ENCODE results near the gene SYT1.

Gene SYT1

GRCh38 chr12:79366374-79366773 is 501.8 kb downstream of the SYT1 start:
- DNase-seq = no peak

DNA sequence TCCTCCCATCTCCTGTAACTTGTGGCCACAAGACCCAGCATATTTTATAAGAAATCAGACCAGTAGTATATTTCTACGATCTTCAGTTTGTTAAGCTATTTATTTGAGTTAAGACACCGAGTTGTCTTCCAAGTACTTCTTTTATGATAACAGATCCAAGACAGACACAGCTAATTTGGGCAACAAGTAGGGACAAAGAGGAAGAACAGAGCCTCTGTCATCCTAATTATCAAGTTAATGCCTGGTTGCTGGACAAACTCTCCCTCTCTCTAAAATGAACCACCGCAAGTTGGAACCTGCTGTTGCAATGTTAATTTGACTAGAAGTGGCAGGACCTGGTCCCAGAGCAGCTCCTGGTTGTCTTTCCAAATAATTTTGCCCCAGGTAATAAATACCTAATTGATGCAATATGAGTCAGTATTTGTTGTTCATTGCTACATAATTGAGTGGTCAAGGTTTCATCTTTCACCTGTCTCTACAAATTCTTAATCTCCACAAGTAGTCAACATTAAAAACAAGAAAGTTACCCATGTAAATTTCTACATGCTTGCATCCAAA is 502.5 kb downstream of the SYT1 start:
- no peak for DNase-seq

DNA sequence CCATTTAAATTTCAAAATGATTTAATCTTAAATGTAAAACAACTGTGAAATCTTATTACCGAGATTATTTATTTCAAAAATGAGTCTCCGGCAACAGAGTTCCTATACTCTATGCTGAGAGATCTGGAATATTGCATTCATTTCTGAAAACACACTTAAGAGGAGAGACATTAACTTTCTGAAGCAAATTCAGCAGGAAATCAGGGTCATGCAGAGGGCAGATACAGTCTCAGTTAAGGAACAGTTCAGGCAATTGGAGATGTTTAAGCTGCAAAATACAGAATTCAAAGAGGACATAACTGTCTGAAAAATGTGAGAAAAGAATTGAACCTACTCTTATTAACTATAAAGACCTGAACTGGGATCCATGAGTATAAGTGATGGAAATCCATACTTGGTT is 505.4 kb downstream of the SYT1 start:
- DNase-seq = no peak

DNA sequence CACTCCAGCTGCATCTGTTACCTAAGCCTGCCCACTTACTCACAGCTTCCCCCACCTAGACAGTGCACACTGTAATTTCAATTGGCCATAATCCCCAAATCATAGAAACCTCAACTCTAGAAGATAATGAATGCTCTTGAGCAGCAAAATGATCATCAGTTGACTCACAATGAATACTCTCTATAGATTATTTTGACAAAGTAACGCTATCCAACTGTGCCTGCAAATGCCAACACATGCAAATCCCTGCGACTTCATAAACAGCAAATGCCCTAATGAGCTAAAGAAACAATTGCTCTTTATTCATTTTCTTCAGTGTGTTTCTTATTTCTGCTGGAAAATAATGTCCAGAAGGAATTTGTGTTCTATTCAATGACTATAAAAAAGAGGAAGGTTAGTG is 506.7 kb downstream of the SYT1 start:
- DNase-seq = no peak

GRCh38 chr12:79373896-79374499 is 509.4 kb downstream of the SYT1 start:
- no peak for DNase-seq

GRCh38 chr12:79374545-79374944 is 510.0 kb downstream of the SYT1 start:
- DNase-seq = no peak

DNA sequence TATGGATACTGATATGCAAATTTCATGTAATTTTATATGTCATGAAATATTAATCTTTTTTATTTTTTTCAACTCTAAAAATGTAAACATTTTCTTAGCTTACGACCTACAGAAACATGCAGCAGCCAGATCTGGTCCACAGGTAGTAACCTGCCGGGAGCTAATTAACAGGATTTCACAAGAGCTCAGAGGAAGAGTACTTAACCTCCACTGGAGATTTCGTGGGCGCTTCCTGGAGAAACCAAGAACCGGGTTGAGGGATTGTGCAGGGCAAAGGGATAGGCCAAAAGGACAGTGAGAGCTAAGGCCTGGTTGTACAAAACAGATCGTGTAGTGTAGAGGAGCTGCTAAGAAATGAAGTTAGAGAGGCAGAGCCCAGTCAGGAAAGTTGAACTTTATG is 510.5 kb downstream of the SYT1 start:
- DNase-seq = no peak

DNA sequence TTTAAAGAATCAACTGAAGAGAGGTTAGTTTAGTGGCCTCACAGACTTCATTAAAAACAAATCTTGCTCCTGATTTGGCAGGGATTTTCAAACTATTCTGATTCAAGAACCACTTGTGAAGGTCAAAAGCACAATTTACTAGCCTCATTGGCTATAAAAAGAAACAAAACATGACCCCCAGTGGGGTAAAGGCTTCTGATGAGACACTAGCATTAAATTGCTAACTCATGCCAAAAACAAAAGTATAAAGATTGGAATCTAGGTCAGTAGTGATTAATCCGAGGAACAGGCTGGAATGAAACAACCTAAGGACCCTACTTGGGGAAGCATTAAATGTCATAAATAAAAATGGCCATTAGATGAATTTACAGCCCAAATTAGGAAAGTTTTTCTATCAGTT is 513.9 kb downstream of the SYT1 start:
- no peak for DNase-seq

DNA sequence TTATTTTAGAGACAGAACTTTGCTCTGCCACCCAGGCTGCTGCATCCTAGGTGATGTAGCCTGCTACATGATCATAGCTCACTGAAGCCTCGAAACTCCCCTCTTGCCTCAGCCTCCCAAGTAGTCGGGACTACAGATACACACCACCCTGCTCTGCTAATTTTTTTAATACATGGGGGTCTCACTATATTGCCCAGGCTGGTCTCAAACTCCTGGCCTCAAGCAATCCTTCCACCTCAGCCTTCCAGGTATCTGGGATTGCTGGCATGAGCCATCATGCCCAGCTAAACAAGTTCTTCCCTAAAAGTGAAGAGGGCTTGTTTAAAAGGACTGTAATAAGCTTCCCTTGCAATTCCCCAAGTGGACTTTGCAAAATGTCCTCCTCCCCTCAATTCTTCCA is 515.8 kb downstream of the SYT1 start:
- no peak for DNase-seq

DNA sequence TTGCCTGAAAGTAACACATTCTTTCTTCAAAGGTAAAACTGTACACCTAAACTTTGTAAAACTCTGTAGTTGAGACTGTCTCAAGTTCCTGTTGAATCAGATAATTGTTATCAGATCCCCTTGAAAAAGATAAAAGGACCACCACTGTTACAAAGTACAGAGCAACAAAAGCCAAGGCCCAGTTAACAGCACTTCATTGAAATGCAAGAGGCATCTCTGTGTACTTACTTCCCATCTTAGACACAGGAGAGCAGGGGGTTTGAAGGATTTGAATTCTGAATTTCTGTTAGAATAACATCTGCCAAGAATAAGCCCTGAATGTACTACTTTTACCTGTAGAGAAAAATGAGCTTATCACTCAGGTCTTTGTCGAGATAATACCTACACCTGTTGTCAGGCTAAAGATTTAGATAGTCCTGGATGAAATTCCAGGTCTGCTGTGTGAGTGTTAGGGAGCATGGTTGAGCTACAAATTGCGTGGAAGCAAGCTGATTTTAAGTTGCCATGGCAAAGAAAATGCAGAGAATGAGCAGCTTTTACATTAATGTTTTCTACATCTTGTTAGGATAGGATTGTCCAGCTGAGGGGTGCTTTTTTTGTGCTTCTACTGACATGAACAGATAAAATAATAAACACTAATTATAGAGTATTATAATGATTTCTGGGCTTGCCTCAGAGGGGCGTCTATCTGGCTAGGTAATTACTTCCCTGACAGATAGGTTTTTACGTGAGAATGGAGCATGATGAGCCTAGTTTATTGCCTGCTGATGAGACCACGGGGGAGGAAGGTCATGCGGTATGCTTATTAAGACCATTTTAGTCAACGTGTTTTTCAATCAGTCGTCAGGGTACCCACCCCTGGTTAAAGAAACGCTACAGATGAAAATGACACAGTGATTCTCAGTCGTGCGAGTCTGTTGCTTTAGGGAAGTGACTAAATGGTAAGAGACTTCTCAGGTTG is 517.0 kb downstream of the SYT1 start:
- DNase-seq = no peak

GRCh38 chr12:79384551-79384950 is 520.0 kb downstream of the SYT1 start:
- DNase-seq = no peak

DNA sequence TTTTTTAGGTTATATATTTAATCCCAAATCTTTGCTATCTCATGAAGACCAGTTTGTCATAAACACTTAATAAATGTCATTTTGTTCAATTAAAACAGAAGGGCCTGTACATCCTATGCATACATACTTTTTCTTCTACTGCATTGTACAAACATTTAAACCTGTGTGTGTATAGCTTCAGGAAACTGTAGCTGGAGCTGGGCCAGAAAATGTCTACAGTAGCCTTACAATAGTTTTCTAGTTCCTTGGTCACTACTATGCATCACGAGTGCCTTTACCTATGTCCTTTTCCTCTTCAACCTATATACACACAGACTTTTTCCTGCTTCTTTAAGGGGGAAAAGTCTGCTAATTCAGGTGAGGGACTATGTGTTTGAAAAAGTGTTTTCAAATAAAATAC is 523.4 kb downstream of the SYT1 start:
- DNase-seq = no peak

DNA sequence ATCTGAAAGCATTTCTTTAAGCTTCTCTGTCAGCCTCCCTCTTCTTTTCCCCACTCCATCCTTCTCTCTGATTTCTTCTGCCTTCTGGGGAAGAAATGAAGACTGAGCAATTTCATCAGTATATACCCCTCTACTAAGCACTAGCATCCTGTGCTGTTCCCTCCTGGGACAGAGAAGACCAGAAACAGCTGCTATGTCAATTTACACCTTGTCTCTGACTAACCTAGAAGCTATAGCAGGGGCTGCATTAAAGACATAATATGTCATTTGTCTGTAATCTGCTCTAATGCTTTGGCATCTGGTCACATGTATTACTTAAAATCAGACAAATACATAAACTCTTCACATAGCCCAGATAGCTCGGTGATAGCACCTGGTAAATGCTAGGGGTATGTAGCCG is 529.3 kb downstream of the SYT1 start:
- no peak for DNase-seq

DNA sequence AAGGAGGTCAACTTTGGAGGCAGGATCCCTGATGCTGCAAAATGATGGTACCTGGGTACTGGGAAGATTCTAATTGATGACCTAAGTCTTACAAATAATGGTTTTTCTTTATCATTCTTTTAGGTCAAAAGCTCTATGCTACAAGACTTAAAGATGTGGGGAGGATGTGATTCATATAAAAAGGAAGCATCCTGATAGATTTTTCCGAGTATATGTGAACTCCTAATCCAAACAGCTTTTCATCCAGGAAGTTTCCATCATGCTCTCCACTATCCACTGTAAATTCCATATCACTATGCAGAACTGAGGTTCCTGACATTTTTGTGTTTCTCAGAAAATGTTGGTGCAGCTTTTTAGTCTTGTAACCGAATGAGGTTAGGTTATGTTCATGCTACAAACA is 533.0 kb downstream of the SYT1 start:
- DNase-seq = no peak

DNA sequence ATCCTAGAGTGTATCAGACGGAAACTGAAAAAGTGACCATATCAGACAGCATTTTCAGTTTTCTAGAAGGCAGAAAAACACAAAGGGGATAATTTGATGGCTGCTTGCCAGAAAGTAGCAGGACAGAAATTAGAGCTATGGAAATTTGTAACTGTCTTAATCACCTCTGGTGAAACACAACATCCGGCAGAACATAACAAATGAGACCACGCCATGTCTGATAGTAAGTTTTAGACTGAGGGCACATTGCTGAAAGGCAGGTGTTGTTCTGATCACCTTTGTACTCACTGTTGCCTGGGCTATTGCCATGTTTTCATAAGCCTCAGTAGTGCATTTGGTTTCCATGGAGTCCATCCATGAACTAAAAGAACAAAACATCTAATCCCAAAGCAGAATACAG is 535.9 kb downstream of the SYT1 start:
- DNase-seq = no peak

- DNase-seq = no peak
These were observed 538.0 kb downstream of the SYT1 start for GRCh38 chr12:79402606-79403005.

GRCh38 chr12:79406993-79407392 is 542.4 kb downstream of the SYT1 start:
- no peak for DNase-seq

DNA sequence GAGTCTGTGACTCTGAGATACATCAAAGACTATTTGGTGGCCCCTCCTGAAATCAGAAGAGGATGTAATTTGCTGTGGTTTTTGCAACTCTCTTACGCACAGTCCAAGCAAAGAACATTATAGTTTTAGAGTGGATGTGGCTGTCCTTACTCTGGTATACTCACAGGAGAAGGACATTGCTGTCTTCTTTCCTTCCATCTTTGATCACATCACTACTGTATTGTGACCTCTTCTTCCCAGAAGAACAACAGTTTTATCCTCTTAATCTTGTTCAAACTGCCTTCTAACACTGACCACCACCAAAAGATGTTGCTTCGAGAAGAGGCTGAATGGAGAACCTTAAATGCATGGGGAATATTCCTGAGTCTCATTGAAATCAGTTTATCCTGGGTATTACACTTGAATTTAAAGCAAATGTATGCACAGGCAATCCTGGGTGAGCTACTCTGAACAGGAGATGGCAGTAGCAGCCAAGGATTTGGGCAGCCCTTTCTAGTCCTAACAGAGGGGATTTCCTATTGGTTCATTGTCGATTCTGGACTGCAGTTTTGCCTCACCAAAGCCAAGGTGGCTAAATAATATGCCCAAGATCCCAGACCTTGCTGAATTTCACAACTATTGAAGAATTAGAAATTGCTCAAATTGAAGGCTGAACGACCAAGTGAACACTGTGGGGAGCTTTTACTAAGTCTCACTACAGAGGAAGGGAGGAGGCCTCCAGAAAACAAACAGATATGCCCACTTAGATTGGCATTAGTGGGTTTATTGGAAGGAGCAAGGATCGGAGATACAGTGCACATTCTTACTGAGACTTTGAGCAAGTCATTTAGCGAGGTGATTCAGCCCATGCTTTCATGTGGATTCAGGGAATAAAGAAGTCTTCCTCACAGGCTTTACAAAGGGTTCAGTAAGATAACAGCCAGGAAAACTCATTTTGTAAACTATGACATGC is 543.4 kb downstream of the SYT1 start:
- DNase-seq = peak; percentile 86

DNA sequence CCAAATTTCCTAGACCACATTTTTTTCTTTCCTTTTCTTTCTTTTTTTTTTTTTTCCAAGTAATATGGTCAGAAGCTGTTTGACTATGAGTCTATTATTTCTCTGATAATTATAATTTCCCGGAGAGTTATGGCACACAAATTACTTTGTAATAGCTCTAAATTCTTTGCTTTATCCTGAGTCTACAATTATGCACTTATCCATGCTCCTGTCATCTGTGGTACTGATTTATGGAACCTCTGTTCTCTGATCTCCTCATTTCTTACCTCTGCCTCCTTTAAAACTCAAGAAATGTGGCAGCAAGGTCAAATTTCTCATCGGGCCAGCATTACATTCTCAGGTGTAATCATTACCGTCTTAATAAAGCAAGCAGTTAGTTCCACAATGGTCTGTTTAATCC is 544.1 kb downstream of the SYT1 start:
- DNase-seq = no peak

DNA sequence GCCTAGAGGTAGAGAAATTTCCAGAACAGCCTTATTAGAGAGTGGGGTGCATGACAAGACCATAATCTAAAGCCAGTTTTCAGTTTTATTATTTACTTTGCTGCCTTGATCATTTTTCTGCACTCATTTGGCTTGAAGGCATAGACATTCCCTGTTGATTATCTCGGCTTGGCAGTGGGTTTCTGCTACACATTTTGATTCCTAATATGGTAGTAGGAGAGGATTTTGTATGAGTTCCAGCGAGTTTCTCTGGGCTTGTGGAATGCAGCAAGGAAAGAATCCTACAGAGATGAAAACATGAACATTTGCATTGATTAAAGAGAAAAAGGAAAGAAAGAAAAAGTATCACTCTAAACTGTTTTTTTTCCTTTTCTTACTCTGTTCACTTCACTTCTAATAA is 545.0 kb downstream of the SYT1 start:
- peak; percentile 44 for DNase-seq

GRCh38 chr12:79411791-79412190 is 547.2 kb downstream of the SYT1 start:
- DNase-seq = no peak

DNA sequence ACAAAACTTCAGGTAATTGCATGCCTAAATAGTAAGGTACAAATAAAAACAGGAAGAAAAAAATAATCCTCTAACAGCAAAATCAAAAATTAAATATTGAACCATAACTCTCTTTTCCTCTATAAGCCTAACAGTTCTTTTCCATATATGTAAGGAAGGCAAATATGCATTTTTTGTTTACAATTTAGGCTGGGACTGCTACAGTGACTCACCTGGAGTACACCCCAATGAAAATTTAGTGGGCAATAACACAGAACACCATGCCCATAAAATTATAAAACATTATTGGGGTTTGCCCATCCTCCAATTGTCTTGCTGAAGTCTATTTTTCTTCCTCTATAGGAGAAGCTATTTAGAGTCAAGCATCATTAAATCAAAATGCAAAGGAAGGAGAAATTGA is 549.2 kb downstream of the SYT1 start:
- no peak for DNase-seq

- no peak for DNase-seq
These were observed 549.7 kb downstream of the SYT1 start for GRCh38 chr12:79414252-79414651.

Measured in kidney glomerular epithelial cell (primary cell).